BLaER1 (cell line): Measurements from ENCODE around the gene RNF157.
"Not testable (repeated sequence)": the region's sequence is repeated elsewhere in the genome, so short reads cannot be mapped to it uniquely, and the experiment has no call there.

Source experiments
- H3K27ac ChIP-seq: shearing (Covaris generic); formaldehyde crosslinking; 2 replicates; pipeline ENCODE4 v1.8.1; 2022
- H3K27me3 ChIP-seq: shearing (Covaris generic); formaldehyde crosslinking; 2 replicates; pipeline ENCODE4 v1.8.1; 2022
- H3K36me3 ChIP-seq: shearing (Covaris generic); formaldehyde crosslinking; 2 replicates; pipeline ENCODE4 v1.8.1; 2022
- H3K4me1 ChIP-seq: shearing (Covaris generic); formaldehyde crosslinking; 2 replicates; pipeline ENCODE4 v1.8.1; 2022
- H3K4me2 ChIP-seq: shearing (Covaris generic); formaldehyde crosslinking; 2 replicates; pipeline ENCODE4 v1.8.1; 2022
- H3K4me3 ChIP-seq: shearing (Covaris generic); formaldehyde crosslinking; 2 replicates; pipeline ENCODE4 v1.8.1; 2022
- H3K9ac ChIP-seq: shearing (Covaris generic); formaldehyde crosslinking; 2 replicates; pipeline ENCODE4 v1.8.1; 2022
- H3K9me3 ChIP-seq: shearing (Covaris generic); formaldehyde crosslinking; 2 replicates; pipeline ENCODE4 v1.8.1; 2022
- H4K20me1 ChIP-seq: shearing (Covaris generic); formaldehyde crosslinking; 2 replicates; pipeline ENCODE4 v1.8.1; 2022
- Cebpa-rat ChIP-seq: shearing (Covaris generic); IDR thresholded peaks from 2 replicates; pipeline ENCODE4 v1.8.1; 2022

Gene RNF157

GRCh38 chr17:76264755-76265623 lies 24.7 kb upstream of the RNF157 start, which contains the start of gene UBALD2:
Gene UBALD2 (plus strand): TSS chr17:76265348. CDS start chr17:76265506, 158 bp downstream.
- Histone ChIP-seq H3K27me3 (no peaks in the 10 kb centered on the region), H3K27ac (peak within 1 kb of the TSS; percentile 98), H3K9me3 (no peaks in the 10 kb centered on the region), H3K36me3 (peaks cover 12% of the 10 kb centered on the region), H3K4me1 (peaks cover 81% of the 10 kb centered on the region), H3K4me3 (peak within 1 kb of the TSS; percentile 97), H3K4me2 (peak within 1 kb of the TSS; percentile 98), H3K9ac (peak within 1 kb of the TSS; percentile 99), H4K20me1 (peaks cover 17% of the 10 kb centered on the region)
- no peak for TF ChIP-seq Cebpa-rat

GRCh38 chr17:76264425-76264754 lies 24.1 kb upstream of the RNF157 start:
- Histone ChIP-seq H3K27ac (peak overlapping the region; percentile 84), H3K4me2 (peak overlapping the region; percentile 82), H3K27me3 (no peaks in the 10 kb centered on the region), H4K20me1 (peaks cover 11% of the 10 kb centered on the region), H3K4me3 (peak overlapping the region; percentile 25; the same call in 1 of the 2 replicates), H3K36me3 (peaks cover 6% of the 10 kb centered on the region), H3K9me3 (no peaks in the 10 kb centered on the region), H3K9ac (peak overlapping the region; percentile 51; the same call in 1 of the 2 replicates), H3K4me1 (peaks cover 81% of the 10 kb centered on the region)
- no peak for TF ChIP-seq Cebpa-rat

DNA sequence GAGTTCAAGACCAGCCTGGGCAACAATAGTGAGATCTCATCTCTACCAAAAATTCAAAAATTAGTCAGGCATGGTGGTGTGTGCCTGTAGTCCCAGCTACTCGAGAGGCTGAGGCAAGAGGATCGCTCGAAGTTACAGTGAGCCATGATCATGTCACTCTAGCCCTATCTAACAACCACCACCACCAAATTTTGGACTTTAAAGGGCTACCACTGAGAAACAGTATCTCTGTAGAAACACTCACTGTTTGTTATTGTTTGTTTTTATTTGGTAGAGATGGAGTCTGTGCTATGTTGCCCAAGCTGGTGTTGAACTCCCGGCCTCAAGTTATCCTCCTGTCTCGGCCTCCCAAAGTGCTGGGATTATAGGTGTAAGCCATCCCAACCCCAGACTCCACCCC lies 23.6 kb upstream of the RNF157 start:
- Histone ChIP-seq H3K4me1 (peaks cover 81% of the 10 kb centered on the region), H3K4me2 (peak overlapping the region; percentile 82), H3K4me3 (no peak overlapping the region)

DNA sequence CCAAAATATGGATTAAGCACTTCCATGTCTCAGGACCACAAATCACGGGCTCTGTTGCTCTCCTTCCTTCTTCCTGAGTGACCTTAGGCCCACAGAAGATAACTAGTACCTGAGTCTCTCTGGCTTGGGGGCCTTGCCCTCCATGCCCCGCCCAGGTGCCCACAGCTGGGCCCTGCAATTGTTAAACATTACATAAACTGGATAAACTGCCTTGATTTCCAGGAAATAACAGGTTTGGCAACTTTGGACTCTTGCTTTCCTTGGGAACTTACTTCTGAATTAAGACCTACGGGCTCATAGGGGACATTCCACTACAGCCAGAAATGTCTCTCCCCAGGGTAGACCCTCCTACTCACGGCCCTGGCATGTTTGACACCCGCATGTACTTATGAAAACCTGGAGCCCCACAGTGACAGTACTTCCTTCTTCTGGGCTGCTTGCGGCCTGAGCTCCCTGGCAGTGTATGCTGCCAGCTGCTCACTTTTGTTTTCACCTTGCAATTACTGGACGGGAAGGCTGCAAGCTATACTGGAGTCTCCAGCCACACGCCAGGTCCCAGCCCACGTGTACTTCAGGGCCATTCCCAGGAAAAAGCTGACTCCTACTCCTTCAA lies 22.5 kb upstream of the RNF157 start:
- H3K36me3 ChIP-seq = no peaks in the 10 kb centered on the region
- TF ChIP-seq Cebpa-rat = no peak
- H3K27me3 ChIP-seq = no peaks in the 10 kb centered on the region
- H3K4me3 ChIP-seq = no peak overlapping the region
- peak overlapping the region; percentile 84 for H3K27ac ChIP-seq
- H3K4me2 ChIP-seq = peak overlapping the region; percentile 82
- peak overlapping the region; percentile 72 for H3K9ac ChIP-seq
- H3K4me1 ChIP-seq = peaks cover 82% of the 10 kb centered on the region
- H3K9me3 ChIP-seq = no peaks in the 10 kb centered on the region
- no peaks in the 10 kb centered on the region; the same call in 1 of the 2 replicates for H4K20me1 ChIP-seq

More for the DNA sequence above, 23.6 kb upstream of the RNF157 start:
- Histone ChIP-seq H3K27ac (peak overlapping the region; percentile 84), H3K9me3 (no peaks in the 10 kb centered on the region), H4K20me1 (peaks cover 6% of the 10 kb centered on the region), H3K27me3 (no peaks in the 10 kb centered on the region), H3K9ac (peak overlapping the region; percentile 51; the same call in 1 of the 2 replicates), H3K36me3 (peaks cover 1% of the 10 kb centered on the region; the same call in 1 of the 2 replicates)
- TF ChIP-seq Cebpa-rat = no peak

- Histone ChIP-seq H3K4me1 (peaks cover 71% of the 10 kb centered on the region), H3K27me3 (no peaks in the 10 kb centered on the region), H3K9me3 (peaks cover 5% of the 10 kb centered on the region; the same call in 1 of the 2 replicates), H3K4me2 (peak overlapping the region; percentile 82), H3K27ac (peak overlapping the region; percentile 84), H3K4me3 (peak overlapping the region; percentile 25; the same call in 1 of the 2 replicates), H3K36me3 (no peaks in the 10 kb centered on the region), H3K9ac (peak overlapping the region; percentile 72), H4K20me1 (no peaks in the 10 kb centered on the region; the same call in 1 of the 2 replicates)
- TF ChIP-seq Cebpa-rat = no peak
Observed at GRCh38 chr17:76261421-76262215, 21.3 kb upstream of the RNF157 start.

DNA sequence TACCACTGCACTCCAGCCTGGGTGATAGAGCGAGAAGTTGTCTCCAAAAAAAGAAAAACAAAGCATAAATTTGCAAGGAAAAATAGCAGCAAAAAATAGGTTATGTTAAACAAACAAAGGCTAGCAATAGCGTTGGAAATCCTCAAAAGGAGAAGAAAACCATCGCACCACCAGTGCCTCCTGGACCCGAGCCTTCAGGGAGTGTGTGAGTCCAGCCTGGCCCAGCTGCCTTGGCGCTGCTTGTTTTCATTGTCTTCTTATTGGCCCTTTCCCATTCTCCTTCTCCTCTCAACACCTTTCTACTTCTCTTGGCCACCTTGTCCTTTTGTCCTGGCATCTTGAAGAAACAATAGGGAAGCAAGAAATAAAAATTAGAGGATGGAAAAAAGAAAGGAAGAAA lies 20.4 kb upstream of the RNF157 start:
- Histone ChIP-seq H3K9me3 (peaks cover 5% of the 10 kb centered on the region; the same call in 1 of the 2 replicates), H3K4me2 (peak overlapping the region; percentile 82), H3K4me3 (no peak overlapping the region; the same call in 1 of the 2 replicates), H3K9ac (peak overlapping the region; percentile 9; the same call in 1 of the 2 replicates), H3K4me1 (peaks cover 76% of the 10 kb centered on the region), H4K20me1 (no peaks in the 10 kb centered on the region), H3K27me3 (no peaks in the 10 kb centered on the region), H3K36me3 (no peaks in the 10 kb centered on the region), H3K27ac (peak overlapping the region; percentile 84)
- TF ChIP-seq Cebpa-rat = no peak; the same call in 1 of the 2 replicates

DNA sequence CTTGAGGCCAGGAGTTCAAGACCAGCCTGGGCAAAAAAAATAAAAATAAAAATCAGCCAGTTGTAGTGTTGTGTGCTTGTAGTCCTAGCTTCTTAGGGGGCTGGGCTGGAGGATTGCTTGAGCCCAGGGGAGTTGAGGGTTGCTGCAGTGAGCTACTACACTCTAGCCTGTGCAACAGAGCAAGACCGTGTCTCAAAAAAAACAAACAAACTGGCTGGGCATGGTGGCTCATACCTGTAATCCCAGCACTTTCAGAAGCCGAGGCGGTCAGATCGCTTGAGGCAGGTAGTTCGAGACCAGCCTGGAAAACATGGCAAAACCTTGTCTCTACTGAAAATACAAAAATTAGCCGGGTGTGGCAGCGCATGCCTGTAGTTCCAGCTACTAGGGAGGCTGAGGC lies 19.9 kb upstream of the RNF157 start:
- Histone ChIP-seq H3K27ac (peak overlapping the region; percentile 84), H3K36me3 (no peaks in the 10 kb centered on the region), H3K4me1 (peaks cover 76% of the 10 kb centered on the region), H4K20me1 (no peaks in the 10 kb centered on the region), H3K9me3 (peaks cover 5% of the 10 kb centered on the region; the same call in 1 of the 2 replicates), H3K9ac (peak overlapping the region; percentile 9; the same call in 1 of the 2 replicates), H3K4me3 (no peak overlapping the region; the same call in 1 of the 2 replicates), H3K4me2 (peak overlapping the region; percentile 82), H3K27me3 (no peaks in the 10 kb centered on the region)
- no peak; the same call in 1 of the 2 replicates for TF ChIP-seq Cebpa-rat

DNA sequence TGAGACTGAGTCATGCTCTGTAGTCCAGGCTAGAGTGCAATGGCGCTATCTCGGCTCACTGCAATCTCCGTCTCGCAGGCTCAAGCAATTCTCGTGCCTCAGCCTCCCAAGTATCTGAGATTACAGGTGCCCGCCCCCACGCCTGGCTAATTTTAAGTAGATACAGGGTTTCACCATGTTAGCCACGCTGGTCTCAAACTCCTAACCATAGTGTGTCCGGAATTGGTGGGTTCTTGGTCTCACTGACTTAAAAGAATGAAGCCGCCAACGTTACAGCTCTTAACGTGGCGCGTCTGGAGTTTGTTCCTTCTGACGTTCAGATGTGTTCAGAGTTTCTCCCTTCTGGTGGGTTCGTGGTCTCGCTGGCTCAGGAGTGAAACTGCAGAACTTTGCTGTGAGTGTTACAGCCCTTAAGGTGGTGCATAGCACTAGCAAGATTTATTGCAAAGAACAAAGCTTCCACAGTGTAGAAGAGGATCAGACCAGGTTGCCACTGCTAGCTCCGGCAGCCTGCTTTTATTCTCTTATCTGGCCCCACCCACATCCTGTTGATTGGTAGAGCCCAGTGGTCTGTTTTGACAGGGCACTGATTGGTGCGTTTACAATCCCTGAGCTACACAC lies 16.2 kb upstream of the RNF157 start:
- H3K9ac ChIP-seq, H3K4me3 ChIP-seq, H3K27me3 ChIP-seq, H3K27ac ChIP-seq, H3K9me3 ChIP-seq, H3K4me2 ChIP-seq, H4K20me1 ChIP-seq, H3K36me3 ChIP-seq: not testable (repeated sequence)
- H3K4me1 ChIP-seq = peaks cover 64% of the 10 kb centered on the region

GRCh38 chr17:76255801-76256429 lies 15.6 kb upstream of the RNF157 start:
- no peak for TF ChIP-seq Cebpa-rat
- no peaks in the 10 kb centered on the region for H4K20me1 ChIP-seq
- H3K4me1 ChIP-seq = peaks cover 63% of the 10 kb centered on the region
- H3K9me3 ChIP-seq = peaks cover 5% of the 10 kb centered on the region; the same call in 1 of the 2 replicates
- no peaks in the 10 kb centered on the region for H3K27me3 ChIP-seq
- no peak overlapping the region for H3K4me3 ChIP-seq
- H3K36me3 ChIP-seq = no peaks in the 10 kb centered on the region
- H3K27ac ChIP-seq = no peak overlapping the region
- H3K9ac ChIP-seq = no peak overlapping the region
- H3K4me2 ChIP-seq = no peak overlapping the region
